NCI-H2107 treated with DMSO at 0.1 percent for 48 hours (cell line): ENCODE results near the gene POGZ.
"Not testable (repeated sequence)": the region's sequence is repeated elsewhere in the genome, so short reads cannot be mapped to it uniquely, and the experiment has no call there.

Experiments
- DNase-seq: peaks from one replicate; lab custom pipeline; 2025; ENCODE audit not compliant: unreplicated experiment; lab: John Stamatoyannopoulos, UW

Gene POGZ

GRCh38 chr1:151478140-151478812, 19.0 kb upstream of the POGZ start:
- no peak for DNase-seq

GRCh38 chr1:151477066-151477465, 17.8 kb upstream of the POGZ start:
- no peak for DNase-seq

GRCh38 chr1:151476083-151476482, 16.8 kb upstream of the POGZ start:
- no peak for DNase-seq

GRCh38 chr1:151475175-151475574, 15.9 kb upstream of the POGZ start:
- DNase-seq, result no peak

- no peak for DNase-seq
Measured at GRCh38 chr1:151474745-151475144, 15.5 kb upstream of the POGZ start.

GRCh38 chr1:151472856-151473731, 13.8 kb upstream of the POGZ start:
- no peak for DNase-seq

- no peak for DNase-seq
Measured at GRCh38 chr1:151465026-151465425, 5.7 kb upstream of the POGZ start.

GRCh38 chr1:151461694-151462093, 2.4 kb upstream of the POGZ start:
- no peak for DNase-seq

- peak; percentile 35 for DNase-seq
Measured at GRCh38 chr1:151458802-151459330, 428 bp downstream of the POGZ start.

- DNase-seq, result peak; percentile 66
Measured at GRCh38 chr1:151457911-151458801, 1.1 kb downstream of the POGZ start.

GRCh38 chr1:151455966-151456365, 3.3 kb downstream of the POGZ start:
- DNase-seq, result no peak

GRCh38 chr1:151455231-151455630, 4.1 kb downstream of the POGZ start:
- DNase-seq, result no peak

- no peak for DNase-seq
Measured at GRCh38 chr1:151447696-151448095, 11.6 kb downstream of the POGZ start.

- DNase-seq, result no peak
Measured at GRCh38 chr1:151444783-151445177, 14.5 kb downstream of the POGZ start.

GRCh38 chr1:151443846-151444782, 15.2 kb downstream of the POGZ start:
- peak; percentile 78 for DNase-seq

- DNase-seq, result not testable (repeated sequence)
Measured at GRCh38 chr1:151437396-151437795, 21.9 kb downstream of the POGZ start.

- no peak for DNase-seq
Measured at GRCh38 chr1:151436985-151437384, 22.3 kb downstream of the POGZ start.

- DNase-seq, result no peak
Measured at GRCh38 chr1:151435174-151435573, 24.1 kb downstream of the POGZ start.

GRCh38 chr1:151433827-151434226, 25.5 kb downstream of the POGZ start:
- not testable (repeated sequence) for DNase-seq

GRCh38 chr1:151428068-151428467, 31.2 kb downstream of the POGZ start:
- no peak for DNase-seq
